ENCODE measurements around the gene SMC3.
"Not testable (repeated sequence)": the region's sequence is repeated elsewhere in the genome, so short reads cannot be mapped to it uniquely, and the experiment has no call there.

Gene SMC3

GRCh38 chr10:110567201-110568054 is at the start of gene SMC3:
Gene SMC3, plus strand, starts transcription at chr10:110567695. Its CDS starts 122 bp downstream, at chr10:110567817.
- peak; percentile 89 for DNase-seq

GRCh38 chr10:110522365-110522988 is 45.0 kb upstream of the SMC3 start:
- no peak for DNase-seq

- no peak for DNase-seq
Observed at GRCh38 chr10:110523736-110524135, 43.8 kb upstream of the SMC3 start.

- DNase-seq: no peak
Observed at GRCh38 chr10:110524179-110524858, 43.2 kb upstream of the SMC3 start.

GRCh38 chr10:110524859-110525232 is 42.6 kb upstream of the SMC3 start:
- DNase-seq: no peak

GRCh38 chr10:110525349-110526260 is 41.9 kb upstream of the SMC3 start:
- no peak for DNase-seq

GRCh38 chr10:110527731-110528171 is 39.7 kb upstream of the SMC3 start:
- no peak for DNase-seq

GRCh38 chr10:110528224-110528996 is 39.1 kb upstream of the SMC3 start:
- DNase-seq: no peak

GRCh38 chr10:110528997-110529524 is 38.4 kb upstream of the SMC3 start:
- peak; percentile 35 for DNase-seq

GRCh38 chr10:110529596-110530011 is 37.9 kb upstream of the SMC3 start:
- no peak for DNase-seq

- DNase-seq: no peak
Observed at GRCh38 chr10:110530131-110530831, 37.2 kb upstream of the SMC3 start.

GRCh38 chr10:110531687-110532086 is 35.8 kb upstream of the SMC3 start:
- DNase-seq: no peak

GRCh38 chr10:110532628-110533027 is 34.9 kb upstream of the SMC3 start:
- DNase-seq: not testable (repeated sequence)

- DNase-seq: no peak
Observed at GRCh38 chr10:110533149-110533548, 34.3 kb upstream of the SMC3 start.

- no peak for DNase-seq
Observed at GRCh38 chr10:110534571-110534970, 32.9 kb upstream of the SMC3 start.

GRCh38 chr10:110535958-110536891 is 31.3 kb upstream of the SMC3 start:
- peak; percentile 71 for DNase-seq

GRCh38 chr10:110539091-110539490 is 28.4 kb upstream of the SMC3 start:
- no peak for DNase-seq

GRCh38 chr10:110540031-110540430 is 27.5 kb upstream of the SMC3 start:
- no peak for DNase-seq

GRCh38 chr10:110544958-110545537 is 22.4 kb upstream of the SMC3 start:
- no peak for DNase-seq

Data from activated CD8-positive, alpha-beta memory T cell treated with anti-CD3 and anti-CD28 coated beads, Interleukin-2, amount 50 U/mL, for 4 hours (primary cell).